ENCODE data around the gene NRAP.

- no peak for TF ChIP-seq YY1 (IDR thresholded peaks at IDR 0.05; ENCODE audit: insufficient read depth, insufficient read length)
- no peak for TF ChIP-seq SUZ12 (IDR thresholded peaks at IDR 0.05; ENCODE audit: extremely low read depth, insufficient read depth, insufficient read length)
- TF ChIP-seq ZNF274 (IDR thresholded peaks at IDR 0.05; ENCODE audit: low read depth, low read length), result no peak
Observed at GRCh38 chr10:113555751-113556150, 108.1 kb downstream of the NRAP start.
